Mesodermal cell (in vitro differentiated cells): ENCODE data around the gene SETD2.

Experiments used
- H3K27ac ChIP-seq: 2 replicates; pipeline ENCODE4 v1.7.0; 2013; ENCODE audit warnings: mild to moderate bottlenecking, low read depth, low read length, moderate library complexity; ENCODE audit not compliant: severe bottlenecking
- H3K36me3 ChIP-seq: 2 replicates; pipeline ENCODE4 v1.7.1; 2013; ENCODE audit warnings: mild to moderate bottlenecking, low read length, moderate library complexity; ENCODE audit not compliant: control insufficient read depth, insufficient read depth
- H3K4me1 ChIP-seq: one replicate; pipeline ENCODE4 v1.7.1; 2013; ENCODE audit warnings: mild to moderate bottlenecking, low read length; ENCODE audit not compliant: insufficient read depth, control insufficient read depth, poor library complexity, severe bottlenecking
- H3K4me3 ChIP-seq: 2 replicates; pipeline ENCODE4 v1.7.0; 2013; ENCODE audit warnings: low read length, control low read depth, mild to moderate bottlenecking; ENCODE audit not compliant: insufficient read depth, poor library complexity, severe bottlenecking; ENCODE audit errors: extremely low read depth
- H3K9me3 ChIP-seq: 2 replicates; pipeline ENCODE4 v1.7.1; 2013; ENCODE audit warnings: mild to moderate bottlenecking, low read length, moderate library complexity; ENCODE audit not compliant: control insufficient read depth
- WGBS, 2 experiments: methylation state at CpG; one replicate each; pipeline ENCODE4 v1.1.5; 2013; ENCODE audit warnings: missing lambda C conversion rate in 2 of 2; ENCODE audit not compliant: insufficient coverage in 2 of 2; 5-methylcytosine and 5-hydroxymethylcytosine counted together

SETD2 gene

DNA sequence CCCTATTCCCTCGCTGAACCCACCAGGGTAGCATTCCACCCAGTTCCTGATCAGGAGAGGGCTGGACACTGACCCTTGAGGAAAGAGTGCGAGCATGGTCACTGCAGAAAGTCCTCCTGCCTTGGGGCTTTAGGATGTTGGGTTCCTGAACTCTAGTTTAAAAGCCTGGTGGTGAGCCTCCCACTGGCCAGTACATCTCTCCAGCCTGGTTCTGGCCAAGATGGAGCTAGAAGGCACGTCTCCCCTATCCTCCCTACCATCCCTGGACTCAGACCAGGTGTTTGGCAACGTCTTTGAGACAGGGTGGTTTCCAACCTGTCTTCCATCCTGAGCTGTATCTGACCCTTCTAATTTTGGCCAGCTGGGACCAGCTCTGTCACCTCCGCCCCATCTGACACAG is 153.0 kb downstream of the SETD2 start:
- Histone ChIP-seq H3K36me3 (peaks cover 11% of the 10 kb centered on the region), H3K27ac (no peak overlapping the region), H3K4me3 (no peak overlapping the region), H3K4me1 (peaks cover 5% of the 10 kb centered on the region), H3K9me3 (no peaks in the 10 kb centered on the region)
- WGBS, 2 experiments, result 92 to 93% methylated on average over 3 to 5 of the region's 5 CpGs

DNA sequence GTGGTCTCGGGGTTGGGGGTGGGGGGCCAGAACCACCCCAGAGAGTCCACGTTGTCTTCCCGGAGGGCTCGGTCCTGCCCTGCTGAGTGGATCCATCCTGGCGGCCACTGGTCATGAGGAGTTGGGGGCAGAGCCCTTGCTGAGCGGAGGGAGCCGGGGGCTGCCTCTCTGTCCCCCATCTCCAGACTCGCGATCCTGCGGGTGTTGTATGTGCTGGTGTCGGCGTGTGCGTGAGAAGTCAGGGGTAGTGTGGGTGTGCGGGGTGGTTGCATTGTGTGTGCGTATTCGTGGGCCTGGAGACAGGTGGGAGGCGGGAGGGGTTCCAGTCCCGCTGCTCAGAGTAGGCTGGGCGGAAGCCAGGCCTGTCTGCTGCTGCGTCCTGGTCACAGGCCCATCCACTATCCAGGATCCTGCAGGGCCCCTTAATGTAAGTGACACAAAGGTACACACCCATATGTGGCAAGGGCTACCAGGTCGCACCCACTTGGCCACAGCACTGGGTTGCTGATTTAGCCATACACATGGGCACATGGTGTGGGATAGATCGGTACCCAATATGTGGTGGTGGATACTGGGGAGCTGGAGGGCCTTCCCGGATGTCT is 153.7 kb downstream of the SETD2 start:
- H3K27ac ChIP-seq, result peak overlapping the region; percentile 91

DNA sequence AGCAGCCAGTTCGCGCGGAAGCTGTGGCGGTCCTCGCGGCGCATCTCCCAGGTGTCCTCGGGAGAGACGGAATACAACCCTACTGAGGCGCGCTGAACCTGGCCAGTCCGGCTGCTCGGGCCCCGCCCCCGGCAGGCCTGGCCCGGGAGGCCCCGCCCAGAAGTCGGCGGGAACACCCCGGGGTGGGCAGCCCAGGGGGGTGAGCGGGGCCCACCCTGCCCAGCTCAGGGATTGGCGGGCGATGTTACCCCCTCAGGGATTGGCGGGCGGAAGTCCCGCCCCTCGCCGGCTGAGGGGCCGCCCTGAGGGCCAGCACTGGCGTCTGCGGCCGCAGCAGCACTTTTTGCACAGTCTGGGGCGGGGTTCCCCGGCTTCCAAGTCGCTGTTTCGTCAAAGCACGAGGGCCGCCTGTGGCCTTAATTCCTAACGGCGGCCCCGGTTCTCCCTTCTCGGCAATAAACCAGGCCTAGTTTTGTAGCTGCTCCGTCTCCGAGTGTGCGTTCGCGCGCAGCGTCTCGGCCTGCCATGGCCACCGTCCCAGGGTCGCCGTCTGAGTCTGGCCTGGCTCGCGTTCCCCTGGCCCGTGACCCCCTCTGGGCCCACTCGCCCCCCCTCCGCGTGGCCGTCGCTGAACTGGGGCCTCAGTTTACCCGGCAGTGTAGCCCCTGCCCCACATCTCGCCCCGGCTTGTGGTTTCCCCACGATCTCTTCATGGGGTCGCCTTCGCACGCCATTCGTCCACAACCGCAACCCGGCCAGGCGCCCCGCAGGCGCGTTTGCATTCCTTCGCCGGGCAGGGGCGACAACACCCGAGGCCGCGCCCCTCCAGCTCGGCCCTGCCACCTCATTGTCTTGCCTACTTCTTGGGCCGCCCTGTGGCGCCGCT is 154.4 kb downstream of the SETD2 start:
- WGBS, 2 experiments, result 20 to 27% methylated on average over 61 to 80 of the region's 85 CpGs
- H3K36me3 ChIP-seq, result peaks cover 3% of the 10 kb centered on the region
- H3K27ac ChIP-seq, result peak overlapping the region; percentile 91
- H3K4me1 ChIP-seq, result peaks cover 5% of the 10 kb centered on the region
- H3K4me3 ChIP-seq, result peak overlapping the region; percentile 28
- no peaks in the 10 kb centered on the region for H3K9me3 ChIP-seq

More for the DNA sequence above, 153.7 kb downstream of the SETD2 start:
- peak overlapping the region; percentile 28 for H3K4me3 ChIP-seq
- 80 to 83% methylated on average over 9 to 14 of the region's 23 CpGs for WGBS, 2 experiments
- H3K9me3 ChIP-seq, result no peaks in the 10 kb centered on the region
- peaks cover 8% of the 10 kb centered on the region for H3K36me3 ChIP-seq
- H3K4me1 ChIP-seq, result peaks cover 5% of the 10 kb centered on the region

DNA sequence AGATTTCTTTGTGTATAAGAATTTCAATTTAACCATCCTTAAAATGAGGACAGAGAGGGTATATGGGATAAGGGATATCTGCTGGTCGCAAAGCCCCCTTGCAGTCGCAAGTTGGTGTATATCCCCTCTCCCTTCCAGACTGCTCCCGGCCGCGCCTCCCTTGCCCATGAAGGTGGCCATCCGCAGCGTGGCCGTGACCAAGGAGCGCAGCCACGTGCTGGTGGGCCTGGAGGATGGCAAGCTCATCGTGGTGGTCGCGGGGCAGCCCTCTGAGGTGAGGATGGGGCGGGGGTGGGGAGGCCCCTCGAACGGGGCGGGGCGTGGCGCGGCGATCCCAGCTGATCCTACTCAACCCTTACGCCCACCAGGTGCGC is 155.1 kb downstream of the SETD2 start:
- Histone ChIP-seq H3K9me3 (no peaks in the 10 kb centered on the region), H3K4me3 (peak overlapping the region; percentile 28), H3K36me3 (no peaks in the 10 kb centered on the region), H3K4me1 (peaks cover 5% of the 10 kb centered on the region), H3K27ac (no peak overlapping the region)
- WGBS, 2 experiments, result 47 to 63% methylated on average over 9 of the region's 23 CpGs

DNA sequence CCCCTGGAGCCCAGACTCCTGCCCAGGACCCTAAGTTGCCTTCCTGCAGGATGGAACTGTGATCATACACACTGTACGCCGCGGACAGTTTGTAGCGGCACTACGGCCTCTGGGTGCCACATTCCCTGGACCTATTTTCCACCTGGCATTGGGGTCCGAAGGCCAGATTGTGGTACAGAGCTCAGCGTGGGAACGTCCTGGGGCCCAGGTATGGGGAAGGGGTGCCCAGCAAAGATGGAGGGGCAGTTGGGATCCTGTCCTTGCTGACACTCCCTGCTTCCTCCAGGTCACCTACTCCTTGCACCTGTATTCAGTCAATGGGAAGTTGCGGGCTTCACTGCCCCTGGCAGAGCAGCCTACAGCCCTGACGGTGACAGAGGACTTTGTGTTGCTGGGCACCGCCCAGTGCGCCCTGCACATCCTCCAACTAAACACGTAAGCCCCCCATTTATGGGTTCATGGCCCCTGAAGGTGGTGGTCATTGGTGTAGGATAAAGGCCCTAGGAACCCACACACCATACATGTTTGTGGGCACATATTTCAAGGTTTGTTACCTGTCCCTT is 155.6 kb downstream of the SETD2 start:
- Histone ChIP-seq H3K36me3 (no peaks in the 10 kb centered on the region), H3K9me3 (no peaks in the 10 kb centered on the region), H3K27ac (no peak overlapping the region), H3K4me1 (peaks cover 5% of the 10 kb centered on the region), H3K4me3 (no peak overlapping the region)
- 95 to 99% methylated on average over 8 to 10 of the region's 13 CpGs for WGBS, 2 experiments

DNA sequence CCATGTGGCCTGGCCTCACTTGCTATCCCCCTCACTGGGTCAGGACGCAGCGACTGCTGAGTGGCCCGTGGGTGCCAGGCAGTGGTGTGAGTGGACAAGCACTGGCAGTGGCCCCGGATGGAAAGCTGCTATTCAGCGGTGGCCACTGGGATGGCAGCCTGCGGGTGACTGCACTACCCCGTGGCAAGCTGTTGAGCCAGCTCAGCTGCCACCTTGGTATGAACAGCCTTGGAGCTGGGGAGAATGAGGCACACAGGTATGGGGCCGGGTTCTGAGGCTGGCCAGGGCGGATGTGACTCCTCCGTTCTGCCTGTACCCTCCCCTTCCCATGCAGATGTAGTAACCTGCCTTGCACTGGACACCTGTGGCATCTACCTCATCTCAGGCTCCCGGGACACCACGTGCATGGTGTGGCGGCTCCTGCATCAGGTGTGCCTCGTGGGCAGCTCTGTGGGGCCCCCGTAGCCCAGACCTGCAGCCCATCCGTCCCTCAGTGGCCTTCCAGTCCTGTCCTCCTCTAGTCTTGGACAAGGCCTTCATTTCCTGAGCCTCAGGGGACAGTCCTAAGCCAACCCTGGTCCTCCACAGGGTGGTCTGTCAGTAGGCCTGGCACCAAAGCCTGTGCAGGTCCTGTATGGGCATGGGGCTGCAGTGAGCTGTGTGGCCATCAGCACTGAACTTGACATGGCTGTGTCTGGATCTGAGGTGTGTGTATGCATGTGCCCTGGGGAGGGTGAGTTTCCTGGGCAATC is 156.3 kb downstream of the SETD2 start:
- Histone ChIP-seq H3K36me3 (no peaks in the 10 kb centered on the region), H3K4me3 (no peak overlapping the region), H3K9me3 (no peaks in the 10 kb centered on the region), H3K4me1 (peaks cover 5% of the 10 kb centered on the region), H3K27ac (no peak overlapping the region)
- WGBS, 2 experiments, result 94 to 96% methylated on average over 15 of the region's 16 CpGs

DNA sequence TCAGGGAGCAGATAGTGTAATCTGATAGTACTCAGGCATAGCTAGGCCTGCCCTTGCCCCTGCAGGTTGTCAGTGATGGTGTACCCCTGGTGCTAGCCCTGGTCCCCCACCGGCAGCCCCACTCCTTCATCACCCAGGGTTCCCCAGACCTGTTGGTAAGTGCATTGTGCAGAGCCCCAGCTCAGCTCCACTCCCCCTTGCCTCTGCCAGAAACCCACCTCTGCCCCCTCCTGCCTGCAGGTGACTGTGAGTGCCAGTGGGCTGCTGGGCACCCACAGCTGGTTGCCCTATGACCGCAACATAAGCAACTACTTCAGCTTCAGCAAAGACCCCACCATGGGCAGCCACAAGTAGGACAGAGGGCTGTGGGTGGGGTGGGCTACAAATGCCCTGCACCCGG is 156.9 kb downstream of the SETD2 start:
- Histone ChIP-seq H3K36me3 (no peaks in the 10 kb centered on the region), H3K9me3 (no peaks in the 10 kb centered on the region), H3K4me1 (peaks cover 5% of the 10 kb centered on the region), H3K4me3 (no peak overlapping the region), H3K27ac (no peak overlapping the region)
- WGBS, 2 experiments, result 90% methylated on average over 1 of the region's 3 CpGs; no CpG with 5 or more reads in 1 of the 2 experiments

DNA sequence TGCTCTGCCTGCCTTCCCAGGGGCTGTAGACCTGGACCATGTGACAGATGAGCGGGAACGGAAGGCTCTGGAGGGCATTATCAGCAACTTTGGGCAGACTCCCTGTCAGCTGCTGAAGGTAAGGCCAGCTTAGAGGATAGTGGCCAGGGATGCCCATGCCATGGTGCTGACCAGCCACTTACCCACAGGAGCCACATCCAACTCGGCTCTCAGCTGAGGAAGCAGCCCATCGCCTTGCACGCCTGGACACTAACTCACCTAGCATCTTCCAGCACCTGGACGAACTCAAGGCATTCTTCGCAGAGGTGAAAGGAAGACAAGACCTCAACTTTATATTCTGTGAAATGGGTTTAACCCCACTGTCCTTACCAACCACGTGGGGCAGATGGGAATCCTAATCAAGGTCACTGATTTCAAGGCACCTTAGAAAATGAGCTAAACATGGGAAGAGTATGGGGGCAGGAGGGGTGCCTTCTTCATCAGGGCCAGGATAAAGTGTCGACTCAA is 157.7 kb downstream of the SETD2 start:
- Histone ChIP-seq H3K9me3 (no peaks in the 10 kb centered on the region), H3K4me1 (peaks cover 5% of the 10 kb centered on the region), H3K27ac (no peak overlapping the region), H3K36me3 (no peaks in the 10 kb centered on the region), H3K4me3 (no peak overlapping the region)
- WGBS, 2 experiments, result 91 to 94% methylated on average over 6 to 8 of the region's 9 CpGs

DNA sequence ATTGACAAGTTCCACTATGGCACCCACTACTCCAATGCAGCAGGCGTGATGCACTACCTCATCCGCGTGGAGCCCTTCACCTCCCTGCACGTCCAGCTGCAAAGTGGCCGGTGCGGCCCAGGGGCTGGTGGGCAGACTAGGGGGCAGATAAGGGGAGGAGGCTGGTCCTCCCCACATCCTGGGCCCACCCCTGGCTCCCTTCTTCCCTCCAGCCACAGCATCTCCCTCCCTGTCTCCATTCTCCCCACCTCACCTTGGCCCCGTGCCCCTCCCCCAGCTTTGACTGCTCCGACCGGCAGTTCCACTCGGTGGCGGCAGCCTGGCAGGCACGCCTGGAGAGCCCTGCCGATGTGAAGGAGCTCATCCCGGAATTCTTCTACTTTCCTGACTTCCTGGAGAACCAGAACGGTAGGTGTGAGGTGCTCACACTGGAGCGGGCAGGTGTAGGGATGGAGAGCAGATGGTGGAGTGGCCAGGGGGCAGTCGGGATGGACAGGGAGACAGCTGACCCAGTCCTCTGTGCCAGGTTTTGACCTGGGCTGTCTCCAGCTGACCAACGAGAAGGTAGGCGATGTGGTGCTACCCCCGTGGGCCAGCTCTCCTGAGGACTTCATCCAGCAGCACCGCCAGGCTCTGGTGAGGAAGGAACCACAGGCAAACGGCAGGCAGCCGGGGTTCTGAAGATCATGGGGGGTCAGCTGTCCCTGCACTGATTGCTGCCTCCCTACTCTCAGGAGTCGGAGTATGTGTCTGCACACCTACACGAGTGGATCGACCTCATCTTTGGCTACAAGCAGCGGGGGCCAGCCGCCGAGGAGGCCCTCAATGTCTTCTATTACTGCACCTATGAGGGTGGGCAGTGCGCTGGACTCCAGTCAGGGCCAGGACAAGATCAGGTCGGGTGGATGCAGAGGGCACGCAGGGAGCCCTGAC is 158.4 kb downstream of the SETD2 start:
- Histone ChIP-seq H3K4me3 (no peak overlapping the region), H3K27ac (no peak overlapping the region), H3K36me3 (no peaks in the 10 kb centered on the region), H3K4me1 (peaks cover 7% of the 10 kb centered on the region), H3K9me3 (no peaks in the 10 kb centered on the region)
- 88 to 94% methylated on average over 27 to 32 of the region's 32 CpGs for WGBS, 2 experiments
